NCI-H2227 (cell line): Measurements from ENCODE around the gene VSTM4.

Experiments
- DNase-seq: peaks from one replicate; lab custom pipeline; 2025; ENCODE audit not compliant: unreplicated experiment; lab: John Stamatoyannopoulos, UW

The VSTM4 gene

GRCh38 chr10:49117376-49118070, 2.2 kb upstream of the VSTM4 start:
- no peak for DNase-seq

- DNase-seq: no peak
Measured at GRCh38 chr10:49116509-49117375, 1.4 kb upstream of the VSTM4 start.

- DNase-seq: no peak
Measured at GRCh38 chr10:49115796-49116508, 630 bp upstream of the VSTM4 start.

GRCh38 chr10:49114718-49115014, 656 bp downstream of the VSTM4 start:
- DNase-seq: no peak

GRCh38 chr10:49113741-49114141, 1.6 kb downstream of the VSTM4 start:
- no peak for DNase-seq

- DNase-seq: no peak
Measured at GRCh38 chr10:49112851-49113250, 2.5 kb downstream of the VSTM4 start.

GRCh38 chr10:49112098-49112497, 3.2 kb downstream of the VSTM4 start:
- no peak for DNase-seq

- no peak for DNase-seq
Measured at GRCh38 chr10:49111320-49111698, 4.0 kb downstream of the VSTM4 start.

- no peak for DNase-seq
Measured at GRCh38 chr10:49110684-49111319, 4.5 kb downstream of the VSTM4 start.

- DNase-seq: no peak
Measured at GRCh38 chr10:49109669-49110340, 5.5 kb downstream of the VSTM4 start.

- DNase-seq: no peak
Measured at GRCh38 chr10:49108656-49109055, 6.7 kb downstream of the VSTM4 start.

- no peak for DNase-seq
Measured at GRCh38 chr10:49107887-49108267, 7.4 kb downstream of the VSTM4 start.

- DNase-seq: no peak
Measured at GRCh38 chr10:49107111-49107886, 8.0 kb downstream of the VSTM4 start.

GRCh38 chr10:49106451-49106850, 8.9 kb downstream of the VSTM4 start:
- DNase-seq: no peak

- no peak for DNase-seq
Measured at GRCh38 chr10:49105076-49105475, 10.2 kb downstream of the VSTM4 start.

GRCh38 chr10:49104323-49104722, 11.0 kb downstream of the VSTM4 start:
- no peak for DNase-seq

- DNase-seq: no peak
Measured at GRCh38 chr10:49103761-49104160, 11.6 kb downstream of the VSTM4 start.

- DNase-seq: no peak
Measured at GRCh38 chr10:49099046-49099445, 16.3 kb downstream of the VSTM4 start.

GRCh38 chr10:49096890-49097445, 18.4 kb downstream of the VSTM4 start:
- no peak for DNase-seq

- no peak for DNase-seq
Measured at GRCh38 chr10:49094646-49095045, 20.7 kb downstream of the VSTM4 start.
